CD4-positive, alpha-beta T cell treated with Interleukin-21 for 1 hour (primary cell): ENCODE data around the gene TACR2.
A peak's percentile ranks its signal among the peaks of the same experiment; 100 is the strongest.

Source experiments
- DNase-seq: peaks from one replicate; pipeline ENCODE4 v3.0.0-alpha.2; 2020

The TACR2 gene

GRCh38 chr10:69416695-69417094, at the start of gene TACR2:
TACR2 (minus strand) TSS chr10:69416918; CDS start chr10:69416323, 595 bp downstream.
- DNase-seq: no peak

- no peak for DNase-seq
Observed at GRCh38 chr10:69466158-69466490, 49.4 kb upstream of the TACR2 start.

GRCh38 chr10:69465457-69466157, 48.9 kb upstream of the TACR2 start:
- DNase-seq: peak; percentile 9

- peak; percentile 27 for DNase-seq
Observed at GRCh38 chr10:69464801-69465401, 48.2 kb upstream of the TACR2 start.

DNA sequence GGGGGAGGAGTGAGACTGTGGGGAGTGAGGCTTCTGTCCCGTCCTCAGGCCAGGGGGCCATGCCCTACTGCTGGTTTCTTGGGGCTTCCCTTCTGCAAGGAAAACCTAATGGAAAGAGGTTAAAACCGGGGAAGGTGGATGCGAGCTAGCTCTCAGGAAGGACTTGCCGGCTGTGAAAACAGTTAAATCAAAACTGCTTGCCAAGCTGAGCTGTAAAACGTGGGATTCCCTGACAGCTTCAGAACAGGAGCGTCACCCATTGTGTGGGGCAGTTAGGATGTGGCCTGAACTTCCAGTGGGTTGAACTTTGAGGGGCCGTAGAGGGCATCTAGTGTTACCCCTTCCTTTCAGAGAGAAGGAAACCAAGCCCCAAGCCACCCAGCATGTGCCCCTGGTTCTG, 47.7 kb upstream of the TACR2 start:
- no peak for DNase-seq

DNA sequence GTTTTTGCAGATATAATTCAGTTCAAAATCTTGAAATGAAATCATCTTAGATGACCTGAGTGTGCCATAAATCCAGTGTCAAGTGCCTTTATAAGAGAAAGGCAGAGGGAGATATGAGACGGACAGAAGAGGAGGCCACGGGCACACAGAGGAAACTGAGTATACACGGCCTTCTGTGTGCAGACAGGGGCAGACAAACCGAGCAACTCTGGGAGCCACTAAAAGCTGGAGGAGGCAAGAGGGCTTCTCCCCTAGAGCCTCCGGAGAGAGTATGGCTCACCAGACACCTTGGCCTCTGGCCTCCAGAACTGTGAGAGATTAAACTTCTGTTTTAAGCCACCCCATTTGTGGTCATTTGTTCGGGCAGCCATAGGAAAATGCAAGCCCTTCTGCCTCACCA, 47.2 kb upstream of the TACR2 start:
- no peak for DNase-seq

- DNase-seq: no peak
Observed at GRCh38 chr10:69461243-69462025, 44.7 kb upstream of the TACR2 start.

- no peak for DNase-seq
Observed at GRCh38 chr10:69460576-69461242, 44.0 kb upstream of the TACR2 start.

DNA sequence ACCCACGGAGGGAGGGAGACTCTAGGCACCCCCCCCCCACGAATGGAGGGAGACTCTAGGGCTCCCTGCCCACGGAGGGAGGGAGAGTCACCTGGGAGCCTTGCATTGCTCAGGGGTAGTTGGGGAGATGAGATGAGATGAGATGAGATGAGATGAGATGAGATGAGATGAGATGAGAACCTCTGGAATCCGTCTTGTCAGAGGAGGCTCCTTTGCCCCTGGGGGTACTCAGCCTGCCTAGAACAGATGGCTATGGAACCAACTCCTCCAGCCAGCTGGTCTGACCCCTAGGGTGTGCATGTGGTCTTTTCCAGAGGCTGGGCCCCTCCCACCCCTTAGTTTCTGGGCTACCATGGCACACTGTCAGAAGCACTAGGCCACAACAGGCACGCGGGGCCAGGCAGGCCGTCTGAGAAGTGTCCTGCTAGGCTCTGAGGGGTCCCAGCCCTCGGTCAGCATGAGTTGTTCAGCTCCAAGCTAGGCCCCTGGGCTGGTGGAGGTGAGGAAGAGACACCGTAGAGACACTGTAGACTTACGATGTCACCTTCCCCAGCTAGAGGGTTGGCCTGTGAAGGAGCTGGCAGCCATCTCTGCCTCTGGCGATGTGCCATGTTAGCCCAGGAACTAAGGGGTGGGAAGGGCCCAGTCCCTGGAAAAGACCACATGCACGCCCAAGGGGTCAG, 43.3 kb upstream of the TACR2 start:
- no peak for DNase-seq

DNA sequence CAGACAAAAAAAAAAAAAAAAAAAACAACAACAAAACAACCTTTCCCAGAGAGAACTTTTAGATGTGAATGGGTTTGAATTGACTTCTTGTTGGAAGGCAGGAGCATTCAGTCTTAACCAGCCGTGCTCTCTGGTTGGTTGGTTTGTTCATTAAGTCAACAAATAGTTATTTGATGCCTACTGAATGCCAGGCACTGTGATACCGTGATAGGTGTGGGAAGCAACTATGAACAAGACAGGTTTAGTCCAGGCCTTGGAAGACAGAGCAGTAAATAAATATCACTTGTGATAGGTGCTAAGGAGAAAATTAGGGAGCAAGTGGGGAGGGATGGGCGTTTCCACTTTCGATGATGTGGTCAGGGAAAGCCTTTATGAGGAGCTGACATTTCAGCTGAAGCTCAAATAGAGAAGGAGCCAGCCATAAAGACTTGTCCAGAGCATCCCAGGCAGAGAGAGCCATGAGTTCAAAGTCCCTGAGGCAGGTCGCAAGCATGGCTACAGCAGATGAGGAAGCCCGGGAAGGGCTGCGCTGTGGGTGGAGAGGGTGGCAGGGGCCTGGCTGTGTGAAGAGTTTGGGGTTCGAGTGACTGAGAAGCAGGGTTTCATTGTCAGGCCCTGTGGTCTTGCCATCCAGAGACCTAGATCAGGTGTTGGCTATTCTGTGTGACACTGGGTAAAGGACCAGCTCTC, 42.5 kb upstream of the TACR2 start:
- DNase-seq: no peak

GRCh38 chr10:69458430-69459100, 41.8 kb upstream of the TACR2 start:
- DNase-seq: no peak

DNA sequence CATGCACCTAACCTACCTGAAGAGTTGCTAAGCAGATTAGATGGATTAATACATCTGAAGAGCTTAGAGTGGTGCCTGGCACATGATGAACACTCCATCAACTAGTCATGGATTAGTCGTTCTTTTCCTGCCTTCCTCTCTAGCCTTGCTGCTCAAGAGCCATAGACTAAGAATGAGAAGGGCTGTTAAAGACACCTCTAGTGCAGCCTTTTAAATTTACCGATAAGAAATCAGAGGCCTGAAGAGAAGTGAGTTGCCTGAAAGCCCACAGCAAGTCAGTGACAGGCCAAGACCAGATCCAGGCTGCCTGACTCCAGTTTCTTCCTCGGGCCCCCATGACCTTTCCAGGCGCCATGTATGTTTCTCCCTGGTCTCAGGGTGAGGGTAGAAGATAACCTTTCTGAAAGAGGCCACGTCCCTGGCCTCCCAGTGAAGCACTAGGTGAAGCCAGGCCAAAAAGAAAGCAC, 41.1 kb upstream of the TACR2 start:
- DNase-seq: no peak

- no peak for DNase-seq
Observed at GRCh38 chr10:69456880-69457693, 40.4 kb upstream of the TACR2 start.

- no peak for DNase-seq
Observed at GRCh38 chr10:69455006-69455763, 38.5 kb upstream of the TACR2 start.

DNA sequence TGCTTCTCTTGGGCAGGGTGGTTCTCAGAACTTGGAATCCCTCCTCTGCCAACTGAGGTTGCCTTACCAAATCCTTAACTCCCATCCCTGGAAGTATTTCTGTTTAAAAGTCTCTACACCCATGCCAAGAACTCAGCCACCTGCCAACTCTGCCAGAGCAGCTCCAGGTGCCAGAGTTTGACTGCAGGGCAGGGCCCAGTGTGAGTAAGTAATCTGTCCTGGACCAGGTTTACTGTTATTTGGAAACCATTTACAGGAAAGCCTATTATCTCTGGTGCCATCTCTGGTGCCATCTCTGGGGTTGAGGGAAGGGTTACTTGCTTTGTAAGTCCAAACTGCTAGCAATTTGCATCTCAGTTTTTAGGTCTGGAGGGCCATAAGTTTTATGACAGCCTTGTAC, 37.1 kb upstream of the TACR2 start:
- DNase-seq: no peak

DNA sequence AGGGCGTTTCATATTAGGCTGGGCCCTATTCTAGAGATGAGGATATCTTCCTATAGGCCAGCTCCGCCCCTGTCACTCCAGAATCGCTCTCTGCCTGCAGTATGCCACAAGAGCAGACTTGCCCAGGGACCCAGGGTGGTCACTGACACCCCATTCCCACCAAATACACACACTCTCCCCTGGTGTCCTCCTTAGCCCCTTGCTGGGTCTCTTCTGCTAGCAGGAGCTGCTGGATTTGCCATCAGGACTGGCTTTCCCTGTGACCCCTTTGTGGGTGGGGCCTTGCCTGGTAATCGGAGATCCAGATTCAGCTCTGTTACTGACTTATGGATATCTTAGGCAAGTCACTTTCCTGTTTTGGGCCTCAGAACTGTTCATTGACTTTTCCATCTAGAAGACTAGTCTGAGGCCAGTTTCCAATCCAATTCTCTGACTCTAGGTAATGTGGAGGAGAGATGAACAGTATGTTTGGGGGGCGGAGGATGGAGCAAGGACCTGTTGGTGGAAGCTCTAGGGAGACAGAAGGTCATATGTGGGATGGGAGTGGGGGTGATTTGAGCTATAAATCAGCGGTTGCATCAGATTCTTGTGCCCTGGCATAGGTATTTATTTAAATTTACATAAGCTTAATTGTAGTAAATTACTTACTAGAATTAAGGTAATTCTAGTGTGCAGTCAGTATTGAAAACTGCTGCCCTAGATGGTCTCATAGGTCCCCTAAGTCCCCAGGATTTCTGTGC, 36.1 kb upstream of the TACR2 start:
- DNase-seq: no peak

GRCh38 chr10:69451784-69452251, 35.1 kb upstream of the TACR2 start:
- no peak for DNase-seq

DNA sequence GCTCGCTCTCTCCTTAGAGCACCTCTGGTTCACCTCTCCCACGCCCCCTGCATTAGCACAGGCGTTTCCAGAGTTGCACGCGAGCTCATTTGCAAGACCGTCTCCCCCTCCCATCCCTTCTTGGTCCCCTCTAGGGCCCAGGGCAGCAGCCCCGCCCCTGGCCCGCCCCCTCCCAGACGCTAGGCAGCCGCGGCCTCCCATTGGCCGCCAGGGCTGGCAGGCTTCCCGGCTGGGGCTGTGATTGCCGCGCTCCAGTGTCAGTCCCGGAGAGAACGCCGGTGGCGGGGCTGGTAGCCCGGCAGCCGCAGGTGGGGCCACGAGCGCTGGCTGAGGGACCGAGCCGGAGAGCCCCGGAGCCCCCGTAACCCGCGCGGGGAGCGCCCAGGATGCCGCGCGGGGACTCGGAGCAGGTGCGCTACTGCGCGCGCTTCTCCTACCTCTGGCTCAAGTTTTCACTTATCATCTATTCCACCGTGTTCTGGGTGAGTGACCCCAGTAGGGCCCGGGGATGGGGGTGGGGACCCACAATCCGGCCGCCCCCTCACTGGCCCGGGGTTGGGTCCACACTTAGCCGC, 34.6 kb upstream of the TACR2 start, which contains the start of gene TSPAN15:
TSPAN15 (plus strand) TSS at position 257 of the 575 bp plus-strand sequence; CDS start at position 387, 130 bp downstream.
- peak; percentile 88 for DNase-seq
